Mesodermal cell (in vitro differentiated cells): Measurements from ENCODE around the gene GUCY1B1.

Experiments used
- H3K27ac ChIP-seq: 2 replicates; pipeline ENCODE4 v1.7.0; 2013; ENCODE audit warnings: mild to moderate bottlenecking, low read depth, low read length, moderate library complexity; ENCODE audit not compliant: severe bottlenecking
- H3K36me3 ChIP-seq: 2 replicates; pipeline ENCODE4 v1.7.1; 2013; ENCODE audit warnings: mild to moderate bottlenecking, low read length, moderate library complexity; ENCODE audit not compliant: control insufficient read depth, insufficient read depth
- H3K4me1 ChIP-seq: one replicate; pipeline ENCODE4 v1.7.1; 2013; ENCODE audit warnings: mild to moderate bottlenecking, low read length; ENCODE audit not compliant: insufficient read depth, control insufficient read depth, poor library complexity, severe bottlenecking
- H3K4me3 ChIP-seq: 2 replicates; pipeline ENCODE4 v1.7.0; 2013; ENCODE audit warnings: low read length, control low read depth, mild to moderate bottlenecking; ENCODE audit not compliant: insufficient read depth, poor library complexity, severe bottlenecking; ENCODE audit errors: extremely low read depth
- H3K9me3 ChIP-seq: 2 replicates; pipeline ENCODE4 v1.7.1; 2013; ENCODE audit warnings: mild to moderate bottlenecking, low read length, moderate library complexity; ENCODE audit not compliant: control insufficient read depth
- WGBS, 2 experiments: methylation state at CpG; one replicate each; pipeline ENCODE4 v1.1.5; 2013; ENCODE audit warnings: missing lambda C conversion rate in 2 of 2; ENCODE audit not compliant: insufficient coverage in 2 of 2; 5-methylcytosine and 5-hydroxymethylcytosine counted together

The GUCY1B1 gene

GRCh38 chr4:155828628-155829027 lies 69.8 kb downstream of the GUCY1B1 start:
- Histone ChIP-seq H3K9me3 (no peaks in the 10 kb centered on the region), H3K4me1 (no peaks in the 10 kb centered on the region), H3K36me3 (no peaks in the 10 kb centered on the region), H3K27ac (no peak overlapping the region), H3K4me3 (no peak overlapping the region)
- no CpG with 5 or more reads among the region's 3 CpGs for WGBS, 2 experiments

GRCh38 chr4:155832664-155833063 lies 73.8 kb downstream of the GUCY1B1 start:
- no peaks in the 10 kb centered on the region for H3K36me3 ChIP-seq

GRCh38 chr4:155837203-155837796 lies 78.5 kb downstream of the GUCY1B1 start:
- WGBS, 2 experiments, result 33 to 64% methylated on average over 1 of the region's 1 CpG
- no peaks in the 10 kb centered on the region for H3K36me3 ChIP-seq
- H3K4me1 ChIP-seq, result no peaks in the 10 kb centered on the region
- H3K4me3 ChIP-seq, result no peak overlapping the region
- H3K27ac ChIP-seq, result no peak overlapping the region
- H3K9me3 ChIP-seq, result no peaks in the 10 kb centered on the region

More at GRCh38 chr4:155832664-155833063, 73.8 kb downstream of the GUCY1B1 start:
- Histone ChIP-seq H3K27ac (no peak overlapping the region), H3K9me3 (no peaks in the 10 kb centered on the region), H3K4me3 (no peak overlapping the region), H3K4me1 (no peaks in the 10 kb centered on the region)

- Histone ChIP-seq H3K4me1 (no peaks in the 10 kb centered on the region), H3K9me3 (no peaks in the 10 kb centered on the region), H3K4me3 (no peak overlapping the region), H3K27ac (no peak overlapping the region), H3K36me3 (no peaks in the 10 kb centered on the region)
These were observed 83.3 kb downstream of the GUCY1B1 start for GRCh38 chr4:155842080-155842479.

GRCh38 chr4:155846929-155847328 lies 88.1 kb downstream of the GUCY1B1 start:
- H3K36me3 ChIP-seq, result no peaks in the 10 kb centered on the region
- no peaks in the 10 kb centered on the region for H3K4me1 ChIP-seq
- peaks cover 5% of the 10 kb centered on the region for H3K9me3 ChIP-seq
- H3K27ac ChIP-seq, result no peak overlapping the region
- no peak overlapping the region for H3K4me3 ChIP-seq

GRCh38 chr4:155849042-155849441 lies 90.2 kb downstream of the GUCY1B1 start:
- no peak overlapping the region for H3K4me3 ChIP-seq

GRCh38 chr4:155853189-155853588 lies 94.4 kb downstream of the GUCY1B1 start:
- H3K27ac ChIP-seq, result no peak overlapping the region
- no CpG with 5 or more reads among the region's 3 CpGs for WGBS, 2 experiments

More at GRCh38 chr4:155849042-155849441, 90.2 kb downstream of the GUCY1B1 start:
- Histone ChIP-seq H3K36me3 (no peaks in the 10 kb centered on the region), H3K27ac (no peak overlapping the region), H3K9me3 (peaks cover 5% of the 10 kb centered on the region), H3K4me1 (no peaks in the 10 kb centered on the region)
- WGBS, 2 experiments, result 82 to 92% methylated on average over 2 of the region's 4 CpGs

GRCh38 chr4:155854582-155855226 lies 95.9 kb downstream of the GUCY1B1 start:
- H3K9me3 ChIP-seq, result no peaks in the 10 kb centered on the region
- 64 to 80% methylated on average over 1 to 3 of the region's 6 CpGs for WGBS, 2 experiments
- H3K27ac ChIP-seq, result no peak overlapping the region
- H3K4me1 ChIP-seq, result no peaks in the 10 kb centered on the region
- no peak overlapping the region for H3K4me3 ChIP-seq
- H3K36me3 ChIP-seq, result no peaks in the 10 kb centered on the region

More at GRCh38 chr4:155853189-155853588, 94.4 kb downstream of the GUCY1B1 start:
- H3K4me3 ChIP-seq, result no peak overlapping the region
- H3K36me3 ChIP-seq, result no peaks in the 10 kb centered on the region
- no peaks in the 10 kb centered on the region for H3K9me3 ChIP-seq
- H3K4me1 ChIP-seq, result no peaks in the 10 kb centered on the region

- Histone ChIP-seq H3K4me1 (no peaks in the 10 kb centered on the region), H3K4me3 (no peak overlapping the region), H3K9me3 (no peaks in the 10 kb centered on the region), H3K27ac (no peak overlapping the region), H3K36me3 (no peaks in the 10 kb centered on the region)
- WGBS, 2 experiments, result 100% methylated on average over 1 of the region's 2 CpGs; no CpG with 5 or more reads in 1 of the 2 experiments
These were observed 97.1 kb downstream of the GUCY1B1 start for GRCh38 chr4:155855897-155856296.
